Smooth muscle cell (in vitro differentiated cells): Measurements from ENCODE around the gene DOCK4. TPM values are rescaled to one million over a fixed set of nuclear protein-coding genes. Genes with fewer than 3 reads are reported as not detected.

Source experiments
- DNase-seq: peaks from one replicate; lab custom pipeline; 2025; ENCODE audit not compliant: unreplicated experiment; lab: John Stamatoyannopoulos, UW
- H2AFZ ChIP-seq: fragments of 200-600 bp; sonication (generic); 2 replicates; pipeline ENCODE4 v1.6.0; 2016; ENCODE audit warnings: antibody characterized with exemption, low read depth, mild to moderate bottlenecking
- H3F3A ChIP-seq: fragments of 200-600 bp; sonication (generic); 2 replicates; pipeline ENCODE4 v1.6.0; 2017; ENCODE audit warnings: antibody characterized with exemption, low read depth
- H3K27ac ChIP-seq: fragments of 200-600 bp; sonication (generic); 2 replicates; pipeline ENCODE4 v1.5.1; 2016; ENCODE audit warnings: low read depth, mild to moderate bottlenecking
- H3K27me3 ChIP-seq: fragments of 200-600 bp; sonication (generic); 2 replicates; pipeline ENCODE4 v1.6.1; 2016; ENCODE audit warnings: low read depth, mild to moderate bottlenecking
- H3K36me3 ChIP-seq: fragments of 200-600 bp; sonication (generic); 2 replicates; pipeline ENCODE4 v1.5.1; 2016; ENCODE audit warnings: low read depth
- H3K4me1 ChIP-seq: fragments of 200-600 bp; sonication (generic); 2 replicates; pipeline ENCODE4 v1.5.1; 2016; ENCODE audit warnings: low read depth
- H3K4me2 ChIP-seq: fragments of 200-600 bp; sonication (generic); 2 replicates; pipeline ENCODE4 v1.6.0; 2016; ENCODE audit warnings: mild to moderate bottlenecking
- H3K4me3 ChIP-seq: fragments of 200-600 bp; sonication (generic); 2 replicates; pipeline ENCODE4 v1.5.1; 2016; ENCODE audit warnings: mild to moderate bottlenecking
- H3K79me2 ChIP-seq: fragments of 200-600 bp; sonication (generic); 2 replicates; pipeline ENCODE4 v1.6.0; 2016; ENCODE audit warnings: low read depth, mild to moderate bottlenecking
- H3K9ac ChIP-seq: fragments of 200-600 bp; sonication (generic); 2 replicates; pipeline ENCODE4 v1.6.0; 2016; ENCODE audit warnings: low read depth
- H3K9me3 ChIP-seq: fragments of 200-600 bp; sonication (generic); replicated peaks from 2 replicates; pipeline ENCODE4 v1.5.1; 2016; ENCODE audit warnings: low read depth
- H4K20me1 ChIP-seq: fragments of 200-600 bp; sonication (generic); 2 replicates; pipeline ENCODE4 v1.6.0; 2016; ENCODE audit warnings: low read depth
- WGBS: methylation state at CpG from one replicate; pipeline ENCODE4 v1.1.7; 2016; ENCODE audit warnings: low lambda C conversion rate; 5-methylcytosine and 5-hydroxymethylcytosine counted together
- polyA plus RNA-seq: library from polyadenylated mRNA; unstranded; fragments of >200 nt; fragmentation: Nextera tagmentation; extraction: Ambion mirVana; gene quantifications from 2 replicates; pipeline ENCODE4 v1.2.1, GENCODE V29; 2016
- total RNA-seq: library from RNA; depleted of rRNA; stranded (reverse); fragments of >200 nt; gene quantifications from 2 replicates; pipeline ENCODE4 v1.2.3, GENCODE V29; 2014
- TF ChIP-seq, protein P1 (sequence below): fragments of 200-600 bp; sonication (generic); IDR thresholded peaks from 2 replicates; pipeline ENCODE4 v1.5.1; 2017; ENCODE audit warnings: borderline replicate concordance, mild to moderate bottlenecking, antibody characterized with exemption; ENCODE audit not compliant: insufficient read depth, poor library complexity, severe bottlenecking

Gene DOCK4
- total and polyA plus RNA-seq, 2 experiments from 2014 or later: 7.4 to 20.5 TPM

DNA sequence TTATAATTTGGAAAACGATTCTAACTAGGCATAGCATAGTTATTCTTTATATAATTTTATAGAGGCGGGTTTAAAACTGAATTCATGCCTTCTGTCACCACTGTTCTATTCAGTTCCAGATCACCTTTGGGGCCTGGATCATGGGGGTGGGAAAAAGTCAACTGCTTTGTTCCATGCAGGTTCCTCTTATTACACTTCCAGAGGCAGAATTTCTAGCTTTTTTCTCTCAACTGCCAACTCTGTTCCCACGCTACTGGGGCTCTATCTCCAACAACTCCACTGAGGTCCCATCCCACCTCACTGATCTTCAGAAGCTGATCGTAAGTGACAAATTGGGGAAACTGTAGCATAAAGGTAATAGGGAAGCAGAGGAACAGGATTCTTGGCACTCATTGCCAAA, 360.3 kb downstream of the DOCK4 start:
- Histone ChIP-seq H2AFZ (no peak overlapping the region), H3K27me3 (no peaks in the 10 kb centered on the region), H3K4me1 (no peaks in the 10 kb centered on the region), H3K4me3 (no peak overlapping the region), H3K79me2 (no peaks in the 10 kb centered on the region), H3K27ac (no peak overlapping the region), H4K20me1 (no peaks in the 10 kb centered on the region), H3K9ac (no peak overlapping the region), H3K9me3 (no peaks in the 10 kb centered on the region), H3F3A (no peaks in the 10 kb centered on the region), H3K4me2 (no peak overlapping the region), H3K36me3 (peaks cover 3% of the 10 kb centered on the region)
- TF ChIP-seq, protein P1, sequence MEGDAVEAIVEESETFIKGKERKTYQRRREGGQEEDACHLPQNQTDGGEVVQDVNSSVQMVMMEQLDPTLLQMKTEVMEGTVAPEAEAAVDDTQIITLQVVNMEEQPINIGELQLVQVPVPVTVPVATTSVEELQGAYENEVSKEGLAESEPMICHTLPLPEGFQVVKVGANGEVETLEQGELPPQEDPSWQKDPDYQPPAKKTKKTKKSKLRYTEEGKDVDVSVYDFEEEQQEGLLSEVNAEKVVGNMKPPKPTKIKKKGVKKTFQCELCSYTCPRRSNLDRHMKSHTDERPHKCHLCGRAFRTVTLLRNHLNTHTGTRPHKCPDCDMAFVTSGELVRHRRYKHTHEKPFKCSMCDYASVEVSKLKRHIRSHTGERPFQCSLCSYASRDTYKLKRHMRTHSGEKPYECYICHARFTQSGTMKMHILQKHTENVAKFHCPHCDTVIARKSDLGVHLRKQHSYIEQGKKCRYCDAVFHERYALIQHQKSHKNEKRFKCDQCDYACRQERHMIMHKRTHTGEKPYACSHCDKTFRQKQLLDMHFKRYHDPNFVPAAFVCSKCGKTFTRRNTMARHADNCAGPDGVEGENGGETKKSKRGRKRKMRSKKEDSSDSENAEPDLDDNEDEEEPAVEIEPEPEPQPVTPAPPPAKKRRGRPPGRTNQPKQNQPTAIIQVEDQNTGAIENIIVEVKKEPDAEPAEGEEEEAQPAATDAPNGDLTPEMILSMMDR: no peak
- WGBS: 93% methylated on average over 4 of the region's 4 CpGs
- no peak for DNase-seq

DNA sequence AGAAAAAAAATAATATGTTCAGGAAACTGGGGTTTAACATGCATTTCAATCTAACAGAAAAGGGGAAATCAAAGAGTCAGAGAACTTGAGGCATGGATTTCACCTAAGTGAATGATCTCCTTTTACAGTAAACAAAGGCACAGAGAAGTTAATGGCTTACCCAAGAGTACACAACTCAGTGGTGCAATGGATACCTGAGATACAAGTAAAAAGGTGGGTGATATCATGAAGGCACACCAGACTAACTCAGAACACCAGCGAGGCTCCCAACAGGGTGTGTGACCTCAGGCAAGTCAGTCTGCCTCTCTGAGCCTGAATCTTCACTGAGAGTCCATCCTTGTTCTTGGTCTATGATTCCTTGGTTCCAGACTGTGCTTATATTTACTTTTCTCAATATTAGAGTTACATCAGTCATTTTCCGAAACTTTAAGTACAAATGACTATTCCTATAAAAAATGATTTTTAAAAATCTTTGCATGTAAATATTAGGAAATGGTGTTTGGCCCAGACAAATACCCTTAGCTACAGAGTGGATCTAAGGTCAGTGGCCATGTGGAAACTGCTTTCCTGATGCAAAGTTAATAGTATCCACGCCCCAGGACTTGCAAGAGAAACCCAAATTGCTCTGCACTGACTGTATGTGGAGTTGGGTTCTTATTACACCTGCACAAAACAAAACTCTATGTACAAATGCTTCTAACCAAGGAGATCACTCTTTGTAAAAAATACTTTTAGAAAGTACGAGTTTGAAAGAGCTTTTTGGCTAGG, 361.1 kb downstream of the DOCK4 start:
- 88% methylated on average over 4 of the region's 4 CpGs for WGBS
- TF ChIP-seq, protein P1: no peak
- Histone ChIP-seq H4K20me1 (no peaks in the 10 kb centered on the region), H3K4me3 (no peak overlapping the region), H2AFZ (no peak overlapping the region), H3K27ac (no peak overlapping the region), H3K27me3 (no peaks in the 10 kb centered on the region), H3F3A (no peaks in the 10 kb centered on the region), H3K36me3 (peaks cover 3% of the 10 kb centered on the region), H3K9me3 (no peaks in the 10 kb centered on the region), H3K79me2 (no peaks in the 10 kb centered on the region), H3K4me2 (no peak overlapping the region), H3K9ac (no peak overlapping the region), H3K4me1 (no peaks in the 10 kb centered on the region)
- DNase-seq: no peak

DNA sequence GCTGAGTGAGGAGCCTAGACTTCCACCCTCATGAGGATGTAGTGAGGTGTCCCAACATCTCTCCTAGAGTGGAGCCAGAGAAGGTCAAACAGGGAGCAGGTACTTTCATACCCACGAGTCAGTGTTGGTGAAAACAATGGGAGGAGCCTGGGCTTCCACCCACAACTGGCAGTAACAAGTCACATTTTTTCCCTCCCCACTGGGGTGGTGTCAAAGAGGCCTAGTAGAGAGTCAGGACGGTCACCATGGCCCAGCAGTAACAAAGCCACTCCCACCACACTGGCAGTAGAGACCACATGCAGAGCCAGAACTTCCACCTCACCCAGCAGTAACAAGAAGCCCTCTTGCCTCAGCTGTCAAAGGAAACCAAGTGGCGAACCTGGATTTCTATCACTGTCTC, 363.7 kb downstream of the DOCK4 start:
- Histone ChIP-seq H3K79me2 (no peaks in the 10 kb centered on the region), H3K27me3 (no peaks in the 10 kb centered on the region), H3F3A (no peaks in the 10 kb centered on the region), H4K20me1 (no peaks in the 10 kb centered on the region), H3K4me1 (no peaks in the 10 kb centered on the region), H3K36me3 (no peaks in the 10 kb centered on the region), H3K9me3 (no peaks in the 10 kb centered on the region), H3K4me3 (no peak overlapping the region), H3K9ac (no peak overlapping the region), H3K27ac (no peak overlapping the region), H3K4me2 (no peak overlapping the region), H2AFZ (no peak overlapping the region)
- 86% methylated on average over 3 of the region's 3 CpGs for WGBS
- TF ChIP-seq, protein P1: no peak
- no peak for DNase-seq
